ENCODE data around the gene LPCAT3.
A peak's percentile ranks its signal among the peaks of the same experiment; 100 is the strongest.
"Not testable (repeated sequence)": the region's sequence is repeated elsewhere in the genome, so short reads cannot be mapped to it uniquely, and the experiment has no call there.

LPCAT3 gene

GRCh38 chr12:7039403-7039802 lies 21.1 kb upstream of the LPCAT3 start:
- TF ChIP-seq SUZ12 (IDR thresholded peaks at IDR 0.05) (no peak), PKNOX1 (IDR thresholded peaks at IDR 0.05) (no peak), HDGF (IDR thresholded peaks at IDR 0.05; ENCODE audit: borderline replicate concordance) (no peak), BHLHE40 (IDR thresholded peaks at IDR 0.05; ENCODE audit: borderline replicate concordance) (no peak), LEF1 (IDR thresholded peaks at IDR 0.05; ENCODE audit: borderline replicate concordance) (no peak), ARNT (IDR thresholded peaks at IDR 0.05) (no peak), FOXM1 (IDR thresholded peaks at IDR 0.05; ENCODE audit: borderline replicate concordance) (no peak), ELF4 (IDR thresholded peaks at IDR 0.05) (no peak), FOXK2 (IDR thresholded peaks at IDR 0.05) (no peak), CTBP1 (IDR thresholded peaks at IDR 0.05; ENCODE audit: borderline replicate concordance) (no peak)
- ChIA-PET CTCF (no interaction called here), POLR2A (interaction anchor here (1.6 kb wide), 1 partner anchor 96 kb away, joined by 5 read pairs; the partner anchor contains the start of genes C12orf57 and RNU7-1)
- no peak for DNase-seq (ENCODE audit: extremely low spot score)

- no peak for TF ChIP-seq FOXK2 (IDR thresholded peaks at IDR 0.05)
- POLR2A ChIA-PET, result interaction anchor here (1.6 kb wide), 1 partner anchor 95 kb away, joined by 5 read pairs; the partner anchor contains the start of genes C12orf57 and RNU7-1
- CTCF ChIA-PET, result no interaction called here
- no peak for DNase-seq (ENCODE audit: extremely low spot score)
These were observed 20.3 kb upstream of the LPCAT3 start for GRCh38 chr12:7038591-7038990.

- DNase-seq (ENCODE audit: extremely low spot score); CTCF ChIA-PET: not testable (repeated sequence)
- POLR2A ChIA-PET, result interaction anchor here (0.7 kb wide), 2 partner anchors 93 to 94 kb away, joined by 3 to 4 read pairs; partner anchors contain the start of genes C12orf57 and RNU7-1
These were observed 19.1 kb upstream of the LPCAT3 start for GRCh38 chr12:7037411-7037810.

GRCh38 chr12:7035463-7035862 lies 17.2 kb upstream of the LPCAT3 start:
- no peak for TF ChIP-seq FOXM1 (IDR thresholded peaks at IDR 0.05; ENCODE audit: borderline replicate concordance)
- no peak for TF ChIP-seq L3MBTL2 (conservative IDR thresholded peaks at IDR 0.05)
- no peak for TF ChIP-seq HDGF (IDR thresholded peaks at IDR 0.05; ENCODE audit: borderline replicate concordance)
- no peak for TF ChIP-seq NFRKB (IDR thresholded peaks at IDR 0.05)
- ChIA-PET POLR2A (no interaction called here), CTCF (no interaction called here)
- DNase-seq (ENCODE audit: extremely low spot score), result no peak

- CTCF ChIA-PET, result no interaction called here
- POLR2A ChIA-PET, result no interaction called here
- DNase-seq (ENCODE audit: extremely low spot score), result no peak
- no peak for TF ChIP-seq PKNOX1 (IDR thresholded peaks at IDR 0.05)
- TF ChIP-seq L3MBTL2 (conservative IDR thresholded peaks at IDR 0.05), result no peak
- TF ChIP-seq FOXM1 (IDR thresholded peaks at IDR 0.05; ENCODE audit: borderline replicate concordance), result no peak
- TF ChIP-seq SP1 (IDR thresholded peaks at IDR 0.05), result no peak
- TF ChIP-seq LEF1 (IDR thresholded peaks at IDR 0.05; ENCODE audit: borderline replicate concordance), result no peak
- no peak for TF ChIP-seq TARDBP (IDR thresholded peaks at IDR 0.05)
- TF ChIP-seq ELF4 (IDR thresholded peaks at IDR 0.05), result no peak
- no peak for TF ChIP-seq NFRKB (IDR thresholded peaks at IDR 0.05)
- no peak for TF ChIP-seq CTBP1 (IDR thresholded peaks at IDR 0.05; ENCODE audit: borderline replicate concordance)
These were observed 16.2 kb upstream of the LPCAT3 start for GRCh38 chr12:7034464-7034863.

- TF ChIP-seq HDGF (IDR thresholded peaks at IDR 0.05; ENCODE audit: borderline replicate concordance) (no peak), ELF4 (IDR thresholded peaks at IDR 0.05) (no peak), FOXK2 (IDR thresholded peaks at IDR 0.05) (no peak), NFRKB (IDR thresholded peaks at IDR 0.05) (no peak), TARDBP (IDR thresholded peaks at IDR 0.05) (no peak), BHLHE40 (IDR thresholded peaks at IDR 0.05; ENCODE audit: borderline replicate concordance) (no peak), CTBP1 (IDR thresholded peaks at IDR 0.05; ENCODE audit: borderline replicate concordance) (no peak), L3MBTL2 (conservative IDR thresholded peaks at IDR 0.05) (no peak), LEF1 (IDR thresholded peaks at IDR 0.05; ENCODE audit: borderline replicate concordance) (no peak), ZNF384 (IDR thresholded peaks at IDR 0.05) (no peak)
- ChIA-PET CTCF (interaction anchor here (0.6 to 1.4 kb wide), 5 partner anchors 9 to 154 kb away, joined by 3 to 5 read pairs (median 3); no protein-coding TSS in a partner anchor), POLR2A (interaction anchor here (1.7 to 2.0 kb wide), 2 partner anchors 15 to 89 kb away, joined by 7 to 12 read pairs; partner anchors contain the start of genes C12orf57, LPCAT3 and RNU7-1)
- DNase-seq (ENCODE audit: extremely low spot score), result no peak
These were observed 14.7 kb upstream of the LPCAT3 start for GRCh38 chr12:7032990-7033389.

- DNase-seq (ENCODE audit: extremely low spot score), result no peak
- ChIA-PET POLR2A (interaction anchor here (1.5 kb wide), 1 partner anchor 88 kb away, joined by 4 read pairs; the partner anchor contains the start of genes C12orf57 and RNU7-1), CTCF (no interaction called here)
- no peak for TF ChIP-seq LEF1 (IDR thresholded peaks at IDR 0.05; ENCODE audit: borderline replicate concordance)
- no peak for TF ChIP-seq ZNF384 (IDR thresholded peaks at IDR 0.05)
- TF ChIP-seq SUZ12 (IDR thresholded peaks at IDR 0.05), result no peak
These were observed 13.0 kb upstream of the LPCAT3 start for GRCh38 chr12:7031306-7031705.

- POLR2A ChIA-PET, result interaction anchor here (1.4 kb wide), 1 partner anchor 8 kb away, joined by 4 read pairs; the partner anchor contains the start of gene LPCAT3
- CTCF ChIA-PET, result interaction anchor here (0.6 kb wide), 1 partner anchor 102 kb away, joined by 3 read pairs; no protein-coding TSS in a partner anchor
- no peak for TF ChIP-seq HDGF (IDR thresholded peaks at IDR 0.05; ENCODE audit: borderline replicate concordance)
- TF ChIP-seq SP1 (IDR thresholded peaks at IDR 0.05), result no peak
- TF ChIP-seq ZNF384 (IDR thresholded peaks at IDR 0.05), result no peak
- TF ChIP-seq FOXA1 (IDR thresholded peaks at IDR 0.05), result no peak
- TF ChIP-seq NFRKB (IDR thresholded peaks at IDR 0.05), result no peak
- no peak for TF ChIP-seq LEF1 (IDR thresholded peaks at IDR 0.05; ENCODE audit: borderline replicate concordance)
- 0 out of 2 replicates have a peak, but pooled peaks have one; percentile 33 for TF ChIP-seq PKNOX1 (IDR thresholded peaks at IDR 0.05)
- no peak for TF ChIP-seq BHLHE40 (IDR thresholded peaks at IDR 0.05; ENCODE audit: borderline replicate concordance)
- no peak for DNase-seq (ENCODE audit: extremely low spot score)
These were observed 8.6 kb upstream of the LPCAT3 start for GRCh38 chr12:7026854-7027253.
